Non-pigmented ciliary epithelial cell (primary cell): ENCODE measurements around the gene TMOD1.

Experiments used
- DNase-seq: peaks from one replicate; pipeline ENCODE4 v3.0.0-alpha.2; 2010; ENCODE audit warnings: low read depth

The TMOD1 gene

GRCh38 chr9:97518166-97518908, 16.9 kb downstream of the TMOD1 start:
- DNase-seq: no peak

GRCh38 chr9:97518909-97519307, 17.4 kb downstream of the TMOD1 start:
- no peak for DNase-seq

GRCh38 chr9:97519441-97519970, 18.0 kb downstream of the TMOD1 start:
- DNase-seq: no peak

GRCh38 chr9:97521576-97522333, 20.3 kb downstream of the TMOD1 start:
- no peak for DNase-seq

- DNase-seq: no peak
Measured at GRCh38 chr9:97524424-97524823, 23.0 kb downstream of the TMOD1 start.

GRCh38 chr9:97525451-97525850, 24.0 kb downstream of the TMOD1 start:
- no peak for DNase-seq

- no peak for DNase-seq
Measured at GRCh38 chr9:97526895-97527575, 25.6 kb downstream of the TMOD1 start.

GRCh38 chr9:97527626-97528528, 26.4 kb downstream of the TMOD1 start:
- no peak for DNase-seq

- no peak for DNase-seq
Measured at GRCh38 chr9:97528529-97529230, 27.2 kb downstream of the TMOD1 start.

GRCh38 chr9:97529363-97530076, 28.1 kb downstream of the TMOD1 start:
- no peak for DNase-seq

- DNase-seq: no peak
Measured at GRCh38 chr9:97531888-97532376, 30.5 kb downstream of the TMOD1 start.

GRCh38 chr9:97534185-97534584, 32.7 kb downstream of the TMOD1 start:
- no peak for DNase-seq

GRCh38 chr9:97534961-97535594, 33.6 kb downstream of the TMOD1 start:
- DNase-seq: no peak

GRCh38 chr9:97535771-97536170, 34.3 kb downstream of the TMOD1 start:
- no peak for DNase-seq

- no peak for DNase-seq
Measured at GRCh38 chr9:97536480-97536879, 35.0 kb downstream of the TMOD1 start.

- DNase-seq: no peak
Measured at GRCh38 chr9:97543561-97543960, 42.1 kb downstream of the TMOD1 start.

- no peak for DNase-seq
Measured at GRCh38 chr9:97545486-97545885, 44.0 kb downstream of the TMOD1 start.

GRCh38 chr9:97547098-97547829, 45.8 kb downstream of the TMOD1 start:
- no peak for DNase-seq

GRCh38 chr9:97548379-97548778, 46.9 kb downstream of the TMOD1 start:
- no peak for DNase-seq
